HG02623 (cell line): ENCODE measurements around the gene MRTFA.

ENCODE experiments used
- ATAC-seq: cut with Tn5 transposase; IDR thresholded peaks from one replicate; pipeline ENCODE4 v1.9.1; 2021; ENCODE audit warnings: moderate library complexity; ENCODE audit not compliant: unreplicated experiment

Gene MRTFA

GRCh38 chr22:40366068-40366467 is 270.5 kb downstream of the MRTFA start:
- ATAC-seq, result no peak

- ATAC-seq, result no peak
These were observed 272.1 kb downstream of the MRTFA start for GRCh38 chr22:40364431-40364830.

GRCh38 chr22:40363059-40363458 is 273.5 kb downstream of the MRTFA start:
- ATAC-seq, result no peak

GRCh38 chr22:40361100-40361499 is 275.4 kb downstream of the MRTFA start:
- ATAC-seq, result no peak
